Right renal pelvis (tissue), 4 donors: ENCODE measurements around the gene MAMLD1. TPM values are rescaled to one million over a fixed set of nuclear protein-coding genes. Genes with fewer than 3 reads are reported as not detected.
A peak's percentile ranks its signal among the peaks of the same experiment; 100 is the strongest.

ENCODE experiments used
- DNase-seq, 4 donors: peaks; one replicate each; pipeline ENCODE4 v3.0.0-alpha.2; 2013; ENCODE audit warnings: low read depth in 4 of 4, low spot score in 3 of 4, missing footprints in 1 of 4
- polyA plus RNA-seq, 4 donors: library from polyadenylated mRNA; unstranded; fragments of 120-200 nt; gene quantifications; one replicate each; pipeline ENCODE4 v1.2.1, GENCODE V29; 2013; ENCODE audit not compliant: insufficient read length in 4 of 4

Gene MAMLD1
- polyA plus RNA-seq, 4 donors = 6.9 to 7.4 (median 7.2) TPM

DNA sequence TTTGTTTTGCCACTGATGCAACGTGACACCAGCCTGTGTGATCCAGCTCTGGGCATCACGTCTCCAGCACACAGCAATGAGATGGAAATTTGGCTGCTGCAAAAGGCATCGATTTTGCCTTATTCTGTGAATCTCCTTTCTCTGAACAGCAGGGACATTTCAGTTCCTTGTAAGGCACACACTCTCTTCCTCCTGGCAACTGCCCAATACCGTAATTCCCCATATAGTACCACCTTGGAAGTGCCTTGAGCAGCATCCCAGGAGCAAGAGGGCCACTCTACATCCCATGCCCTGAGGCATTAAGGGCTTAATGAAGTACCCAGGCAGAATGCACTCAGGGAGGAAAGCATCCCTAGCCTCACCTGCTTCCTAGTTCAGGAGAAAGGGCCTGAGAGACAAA lies 10.5 kb upstream of the MAMLD1 start:
- no peak for DNase-seq

DNA sequence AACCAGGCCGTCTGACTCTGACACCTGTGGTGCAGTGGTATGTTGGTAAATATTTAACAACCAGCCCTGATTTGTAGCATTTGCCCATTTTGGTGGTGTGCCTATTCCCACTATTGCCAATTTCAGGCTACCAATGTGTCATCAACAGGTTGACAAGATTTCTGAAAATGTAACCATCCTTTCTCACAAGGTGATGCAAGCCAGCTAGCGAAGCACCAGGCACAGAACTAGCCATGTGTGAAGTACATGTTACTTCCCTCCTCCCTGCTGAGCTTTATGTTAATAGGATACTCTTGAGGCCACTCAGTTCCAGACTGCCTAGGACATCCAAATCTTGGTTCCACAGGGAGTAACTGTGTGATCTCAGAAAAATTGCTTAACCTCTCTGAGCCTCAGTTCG lies 7.2 kb upstream of the MAMLD1 start:
- DNase-seq = no peak

DNA sequence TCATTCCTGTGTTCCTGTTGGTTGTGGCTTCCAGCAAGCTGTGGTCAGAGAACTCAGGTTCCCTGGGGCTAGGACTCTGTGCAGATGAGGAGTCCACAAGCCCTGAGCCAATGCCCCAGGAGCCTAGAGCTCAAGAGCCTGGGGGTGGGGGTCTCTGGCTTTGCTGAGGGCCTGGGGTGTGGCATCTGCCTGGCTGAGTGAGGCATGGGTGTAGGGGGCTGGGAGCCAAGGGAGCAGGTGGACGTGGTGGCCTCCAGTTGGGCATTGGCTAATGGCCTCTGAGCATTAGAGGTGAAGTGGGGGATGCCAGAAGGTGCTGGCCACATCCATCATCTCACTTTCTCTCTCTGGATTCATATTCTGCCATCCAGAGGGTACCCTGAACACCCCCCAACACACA lies 5.3 kb upstream of the MAMLD1 start:
- no peak for DNase-seq

- no peak for DNase-seq
Observed at GRCh38 chrX:150358651-150359050, 4.5 kb upstream of the MAMLD1 start.

DNA sequence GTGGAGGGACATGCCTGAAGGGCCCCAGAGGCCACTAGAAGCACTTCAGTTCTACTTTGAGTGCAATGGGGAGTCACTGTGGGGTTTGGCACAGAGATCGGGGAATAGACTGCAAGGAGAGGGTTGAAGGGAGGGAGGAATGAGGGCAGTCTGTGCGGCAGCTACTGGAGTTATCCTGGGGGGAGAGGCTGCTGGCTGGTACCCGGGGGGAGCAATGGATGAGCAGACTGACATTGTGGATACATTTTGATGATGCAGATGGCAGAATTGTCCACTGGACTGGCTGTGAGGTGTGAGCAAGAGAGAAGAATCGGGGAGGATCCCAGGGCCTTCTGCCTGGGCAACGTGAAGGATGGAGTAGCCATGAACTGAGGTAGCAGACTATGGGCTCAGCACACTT lies 2.8 kb upstream of the MAMLD1 start:
- DNase-seq = no peak

DNA sequence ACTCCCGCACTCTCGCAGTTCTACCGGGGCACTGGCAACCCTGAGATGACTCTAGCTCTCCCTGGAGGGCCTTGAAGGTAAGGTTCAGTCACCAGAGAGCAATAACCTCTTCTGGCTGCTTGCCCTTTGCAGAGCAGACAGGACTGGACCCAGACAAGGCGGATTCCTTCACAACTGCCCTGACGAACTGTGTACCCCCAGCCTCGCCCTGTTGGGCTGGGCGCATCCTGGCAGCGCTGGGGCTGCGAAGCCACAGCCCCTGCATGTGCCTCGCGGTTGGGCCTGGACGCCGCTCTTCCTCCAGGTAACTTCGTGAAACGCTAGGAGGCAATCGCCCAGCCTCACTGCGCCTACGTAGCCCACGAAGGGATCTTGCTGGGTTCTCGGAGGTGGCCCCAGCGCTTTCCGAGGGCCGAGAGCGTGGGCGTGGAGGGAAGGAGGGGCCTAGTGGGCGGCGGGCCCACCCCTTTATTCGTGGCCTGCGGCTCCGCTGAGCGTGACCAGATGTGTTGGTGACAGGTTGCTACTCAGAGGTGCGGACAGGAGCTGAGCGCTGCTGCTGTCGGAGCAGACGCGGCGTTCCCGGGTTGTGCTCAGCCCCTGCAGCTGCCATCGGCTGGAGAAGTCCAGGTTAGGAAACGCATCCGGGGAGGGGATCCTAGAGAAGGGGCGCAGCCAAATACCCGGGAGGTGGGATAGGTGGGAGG lies 1.9 kb upstream of the MAMLD1 start:
- no peak for DNase-seq

- no peak for DNase-seq
Observed at GRCh38 chrX:150361777-150362351, 1.3 kb upstream of the MAMLD1 start.

DNA sequence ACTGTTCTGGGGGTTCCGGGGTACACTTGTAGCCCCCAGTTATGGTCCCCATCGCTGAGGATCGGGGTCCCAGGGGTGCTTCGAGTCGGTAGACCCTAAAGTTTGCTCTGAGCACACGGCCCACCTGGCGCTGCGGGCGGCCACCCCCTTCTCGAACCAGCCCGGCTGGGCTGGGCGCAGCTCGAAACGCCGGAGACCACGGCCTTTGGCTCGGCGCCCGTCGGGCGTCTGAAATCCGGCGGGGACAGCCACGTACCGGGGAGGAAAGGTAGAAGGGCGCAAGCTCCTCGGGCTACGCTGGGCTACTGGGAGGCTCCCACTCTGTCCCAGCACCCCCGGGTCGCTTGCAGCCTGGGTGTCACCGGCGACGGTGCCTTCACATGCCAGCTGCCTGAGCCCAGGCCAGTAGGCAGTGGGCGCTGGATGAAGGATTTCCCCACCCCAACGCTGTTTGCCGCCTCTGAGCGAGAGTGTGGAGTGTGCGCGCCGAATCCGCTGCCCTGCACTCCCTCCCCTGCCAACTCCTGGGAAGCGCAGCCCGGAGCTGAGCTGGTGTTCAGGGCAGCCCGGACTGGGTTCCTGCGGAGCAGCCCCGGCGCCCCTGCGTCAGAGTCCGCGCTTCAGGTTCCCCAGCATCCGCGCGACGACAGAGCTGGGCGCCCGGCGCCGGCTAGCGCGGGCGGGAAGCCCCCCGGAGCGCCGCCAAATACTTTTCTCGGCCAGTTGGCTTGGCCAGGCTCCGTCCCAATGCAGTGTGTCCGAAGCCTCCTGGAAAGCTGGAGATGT lies 637 bp downstream of the MAMLD1 start:
- peak in 1 of 4 donors; percentile 12 for DNase-seq

GRCh38 chrX:150364347-150365050 lies 1.4 kb downstream of the MAMLD1 start:
- DNase-seq = peak in 1 of 4 donors; percentile 5

DNA sequence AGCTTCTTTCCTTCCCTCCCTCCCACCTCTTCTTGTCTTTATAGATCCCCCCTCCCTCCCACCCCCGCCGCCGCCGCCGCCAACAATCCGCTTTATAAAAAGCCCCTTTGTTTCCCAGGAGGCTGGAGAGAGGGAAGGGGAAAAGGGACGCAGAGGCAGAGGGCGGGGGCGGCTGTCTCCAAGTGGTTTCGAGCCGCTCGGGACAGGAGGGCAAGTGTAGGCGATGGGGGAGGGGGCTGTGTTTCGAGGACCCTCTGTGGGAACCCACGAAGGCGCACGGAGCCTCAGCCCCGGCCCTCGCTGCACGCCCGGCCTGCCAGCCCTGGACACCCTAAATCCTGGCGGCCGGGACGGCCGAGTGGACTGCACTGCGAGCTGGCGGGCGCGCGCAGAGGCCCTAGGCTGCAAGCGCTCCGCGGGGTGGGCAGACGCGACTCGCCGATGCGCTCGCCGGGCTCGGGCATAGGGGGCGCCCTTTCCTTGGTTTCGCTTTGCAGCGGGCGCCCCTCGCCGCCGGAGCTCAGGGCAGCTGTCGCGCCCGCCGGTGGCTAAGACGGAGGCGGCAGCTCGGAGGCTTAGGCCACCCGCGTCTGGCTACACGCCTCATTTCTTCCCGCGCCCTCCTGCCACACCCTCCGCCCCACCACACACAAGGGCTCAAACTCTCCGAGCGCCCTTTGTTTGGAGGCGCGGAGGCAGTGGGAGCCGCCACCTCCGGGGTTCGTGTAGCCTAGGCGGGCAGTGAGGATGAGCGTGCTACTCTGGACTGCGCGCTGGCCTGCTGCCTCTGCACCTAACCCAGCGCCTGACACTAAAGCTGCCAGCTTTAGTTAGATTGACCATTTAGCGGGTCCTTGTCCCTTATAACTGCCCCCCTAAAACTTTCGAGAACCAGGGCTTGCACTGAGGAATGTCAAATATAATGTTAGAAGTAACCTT lies 2.2 kb downstream of the MAMLD1 start:
- peak in 1 of 4 donors; percentile 43 for DNase-seq

DNA sequence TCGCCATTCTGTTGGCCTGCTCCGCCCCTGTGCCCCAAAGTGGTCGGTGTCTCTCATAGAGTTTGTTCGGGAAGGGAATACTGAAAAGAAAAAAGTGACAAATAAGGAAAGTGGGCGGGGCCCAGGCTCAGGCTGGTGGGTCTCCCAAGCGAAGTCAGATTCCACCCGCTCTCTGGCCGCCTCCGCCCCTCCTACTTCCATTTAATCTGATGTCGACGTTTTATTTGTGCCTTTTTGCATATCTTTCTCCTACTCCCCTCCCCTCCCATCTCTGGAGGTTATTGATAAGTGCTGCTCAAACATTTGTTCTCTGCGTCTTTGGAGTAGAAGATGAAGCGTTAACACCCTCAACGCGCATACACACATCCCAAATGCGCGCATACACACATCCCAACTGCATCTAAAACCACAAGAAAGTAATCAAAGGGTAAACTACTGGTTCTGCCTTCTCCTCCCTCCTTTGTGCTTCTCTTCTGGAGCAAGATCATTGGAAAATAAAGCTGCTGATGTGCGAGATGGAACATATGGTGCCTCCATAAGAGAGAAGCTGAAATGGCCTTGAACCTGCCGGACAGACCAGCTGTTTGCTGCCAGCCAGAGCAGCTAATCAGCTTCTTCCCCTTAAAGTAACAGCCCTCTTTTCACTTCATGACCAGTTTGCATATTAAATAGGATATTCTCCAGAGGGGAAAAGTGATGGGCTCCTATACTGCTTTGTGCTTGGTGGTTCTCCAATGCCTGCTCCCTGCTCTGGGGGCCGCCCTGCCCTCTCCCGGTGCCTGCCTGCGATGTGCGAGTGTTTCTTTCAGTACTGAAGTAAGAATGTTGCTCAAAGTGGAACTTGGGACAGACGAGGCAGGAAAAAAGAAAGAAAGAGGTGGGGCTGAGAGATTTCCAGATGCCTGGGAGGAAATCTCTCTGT lies 3.1 kb downstream of the MAMLD1 start:
- peak in 1 of 4 donors; percentile 39 for DNase-seq

GRCh38 chrX:150366951-150367545 lies 3.9 kb downstream of the MAMLD1 start:
- peak in 1 of 4 donors; percentile 2 for DNase-seq

GRCh38 chrX:150370589-150371312 lies 7.6 kb downstream of the MAMLD1 start:
- no peak for DNase-seq

DNA sequence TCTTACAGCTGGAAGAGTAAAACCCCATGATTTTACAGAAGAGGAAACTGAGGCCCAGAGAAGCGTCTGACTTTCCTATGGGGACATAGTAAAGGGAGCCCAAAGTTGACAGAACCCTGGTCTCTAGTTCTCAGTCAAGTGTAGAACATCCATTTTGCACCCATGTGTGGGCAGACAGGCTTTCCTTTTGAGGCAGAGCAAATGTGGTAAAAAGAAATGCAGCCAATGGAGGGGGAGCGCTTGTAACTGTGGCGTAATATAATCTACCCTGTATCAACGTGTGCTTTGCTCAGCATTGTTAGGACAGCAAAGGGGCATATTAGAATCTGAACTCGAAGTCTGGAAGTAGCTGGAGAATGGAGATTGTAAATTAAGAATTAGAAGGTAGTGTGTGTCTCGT lies 8.8 kb downstream of the MAMLD1 start:
- DNase-seq = no peak

DNA sequence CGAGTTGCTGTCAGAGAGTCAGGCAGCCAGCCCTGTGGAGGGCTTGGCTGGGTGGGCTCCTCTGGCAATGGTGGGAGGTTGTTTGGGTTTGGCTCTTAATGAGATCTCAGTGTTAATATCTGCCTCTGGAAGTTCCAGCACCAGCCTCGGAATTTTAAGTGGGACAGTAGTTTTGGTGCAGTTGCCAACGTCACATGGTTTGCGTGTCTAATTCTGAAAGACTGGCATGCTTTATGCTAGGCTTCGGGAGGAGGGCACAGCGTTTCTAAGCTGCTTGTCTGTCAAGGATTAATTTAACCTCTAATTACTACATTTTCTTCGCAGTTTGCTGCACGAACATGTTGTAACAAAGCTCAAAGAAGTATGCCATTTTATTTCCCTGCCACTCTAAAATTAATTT lies 9.2 kb downstream of the MAMLD1 start:
- no peak for DNase-seq

- no peak for DNase-seq
Observed at GRCh38 chrX:150372756-150373155, 9.6 kb downstream of the MAMLD1 start.

DNA sequence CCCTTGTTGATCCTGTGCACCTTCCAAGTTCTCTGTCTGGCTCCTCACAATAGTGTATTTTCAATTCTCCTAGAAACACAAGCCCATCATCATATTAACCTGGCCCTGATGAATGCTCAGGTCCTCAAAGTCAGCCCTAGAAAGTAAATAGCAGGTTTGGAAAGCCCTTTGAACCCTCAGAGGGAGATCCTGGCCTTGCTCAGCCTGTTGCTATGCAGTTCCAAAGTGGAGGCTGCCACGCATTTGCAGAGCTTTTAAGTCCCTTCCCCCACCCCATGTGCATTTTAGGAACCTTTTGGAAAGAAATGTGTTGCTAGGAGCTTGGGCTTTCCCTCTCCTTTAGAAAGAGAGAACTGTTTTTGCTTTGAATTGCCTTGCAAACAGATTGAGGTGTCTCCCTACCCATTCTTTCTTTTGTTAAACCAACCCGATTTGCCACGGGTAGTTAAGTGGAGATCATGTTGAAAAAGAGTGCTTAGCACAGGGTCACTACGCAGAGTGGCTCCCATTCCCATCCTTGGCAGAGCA lies 12.2 kb downstream of the MAMLD1 start:
- DNase-seq = no peak

GRCh38 chrX:150377005-150377404 lies 13.9 kb downstream of the MAMLD1 start:
- DNase-seq = no peak
